ENCODE measurements around the gene INSYN2B.
"Not testable (repeated sequence)": the region's sequence is repeated elsewhere in the genome, so short reads cannot be mapped to it uniquely, and the experiment has no call there.

The INSYN2B gene

GRCh38 chr5:169974121-169974770 lies 6.0 kb downstream of the INSYN2B start:
- no peak overlapping the region for H3K4me3 ChIP-seq (ENCODE audit: low read depth, low read length)
- DNase-seq (ENCODE audit: low read depth) = no peak

DNA sequence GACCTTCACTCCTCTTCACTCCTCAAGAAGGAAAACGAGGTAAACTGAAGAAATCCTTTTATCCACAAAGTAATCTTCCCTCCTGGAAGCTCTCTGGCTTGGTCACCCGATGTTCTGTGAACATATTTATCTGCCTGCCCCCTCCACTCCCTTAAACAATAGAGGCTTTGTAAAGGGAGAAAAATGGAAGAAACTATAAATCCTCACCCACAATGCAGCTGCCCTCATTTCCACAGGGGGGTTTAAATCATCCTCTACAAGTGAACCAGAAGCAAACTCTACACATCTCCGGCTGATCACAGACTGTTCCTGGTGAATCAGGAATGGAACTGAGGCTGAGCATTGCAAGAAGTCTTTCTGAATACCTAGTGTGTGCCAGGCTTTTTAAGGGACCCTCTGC lies 7.2 kb downstream of the INSYN2B start:
- DNase-seq (ENCODE audit: low read depth) = no peak
- H3K4me3 ChIP-seq (ENCODE audit: low read depth, low read length) = no peak overlapping the region

DNA sequence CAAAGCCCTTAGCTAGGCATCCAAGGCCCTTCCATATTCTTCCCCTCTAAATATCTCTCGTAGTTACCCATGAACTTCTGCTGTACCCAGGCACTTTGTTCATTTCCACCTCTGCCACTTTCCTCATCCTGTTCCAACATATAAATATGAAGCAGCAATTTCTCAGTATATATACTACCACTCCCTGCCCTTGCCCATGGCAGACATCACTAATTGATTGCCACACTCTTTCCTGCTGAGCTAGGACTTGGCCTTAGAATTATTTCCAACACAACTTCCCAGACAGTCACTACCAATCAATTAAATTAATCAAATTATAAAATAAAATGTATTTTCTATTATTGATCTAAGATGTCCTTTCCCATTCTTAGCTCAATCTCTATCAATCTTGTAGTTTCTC lies 8.5 kb downstream of the INSYN2B start:
- no peak for DNase-seq (ENCODE audit: low read depth)
- no peak overlapping the region for H3K4me3 ChIP-seq (ENCODE audit: low read depth, low read length)

- H3K4me3 ChIP-seq (ENCODE audit: low read depth, low read length) = no peak overlapping the region
- peak; percentile 51 for DNase-seq (ENCODE audit: low read depth)
Measured at GRCh38 chr5:169970911-169971765, 9.2 kb downstream of the INSYN2B start.

DNA sequence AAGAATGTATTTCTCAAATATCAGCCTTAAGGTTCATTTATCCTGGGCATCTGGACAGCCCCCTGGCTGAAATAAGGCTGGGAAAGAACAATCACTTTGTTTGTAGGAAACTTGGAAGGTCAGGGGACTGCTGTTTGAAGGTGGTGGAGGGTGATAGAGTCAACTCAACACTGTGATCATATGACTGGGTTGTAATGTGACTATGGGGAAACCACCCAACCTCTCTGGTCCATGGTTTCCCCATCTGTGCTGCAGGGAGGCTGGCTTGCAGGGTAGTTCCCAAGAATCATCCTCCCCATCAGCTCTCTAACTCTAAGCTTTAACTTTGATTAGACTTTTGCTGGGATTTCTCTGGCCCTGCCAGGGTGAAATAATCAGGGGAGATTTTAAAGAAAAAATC lies 10.0 kb downstream of the INSYN2B start:
- DNase-seq (ENCODE audit: low read depth) = no peak
- no peak overlapping the region for H3K4me3 ChIP-seq (ENCODE audit: low read depth, low read length)

DNA sequence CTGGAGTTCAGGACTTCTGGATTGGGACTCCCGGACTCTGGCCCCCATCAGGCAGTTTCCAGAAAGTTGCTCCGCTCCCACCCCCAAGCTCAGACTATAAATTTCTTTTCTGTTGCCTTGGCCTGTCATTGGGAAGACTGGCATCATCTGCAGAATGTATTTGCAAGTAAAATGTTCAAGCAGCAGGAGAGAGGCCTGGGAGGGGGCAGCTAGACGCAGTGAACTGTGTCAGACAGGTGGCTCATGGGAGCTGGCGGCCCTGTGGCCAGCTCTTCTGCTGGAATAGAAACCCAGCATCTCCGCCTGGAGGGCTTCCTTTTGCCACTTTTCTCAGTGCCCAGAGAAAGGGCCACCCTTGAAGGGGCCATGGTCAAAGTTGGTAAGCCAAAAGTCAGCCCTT lies 16.0 kb downstream of the INSYN2B start:
- no peak overlapping the region for H3K4me3 ChIP-seq (ENCODE audit: low read depth, low read length)
- DNase-seq (ENCODE audit: low read depth) = no peak

- H3K4me3 ChIP-seq (ENCODE audit: low read depth, low read length) = no peak overlapping the region
- DNase-seq (ENCODE audit: low read depth) = no peak
Measured at GRCh38 chr5:169960659-169961058, 19.6 kb downstream of the INSYN2B start.

DNA sequence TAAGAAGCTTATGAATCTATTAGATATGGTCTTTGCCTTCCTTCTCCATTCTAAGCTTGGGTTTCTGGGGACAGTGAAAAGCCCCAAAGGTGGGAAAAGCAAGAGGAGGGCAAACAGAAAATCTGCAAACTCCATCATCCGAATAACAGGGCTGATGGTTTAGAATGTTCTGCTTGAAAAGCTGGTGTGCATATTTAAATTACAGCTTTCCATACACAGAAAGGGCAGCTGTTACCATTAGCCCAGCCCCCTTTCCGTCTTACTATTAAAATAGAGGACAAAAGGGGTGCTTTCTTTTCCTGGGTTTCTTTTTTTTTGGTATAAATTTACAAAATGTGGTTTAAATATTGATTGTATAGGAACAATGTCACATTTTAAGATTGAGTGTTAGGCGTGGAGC lies 22.0 kb downstream of the INSYN2B start:
- no peak for DNase-seq (ENCODE audit: low read depth)
- no peak overlapping the region for H3K4me3 ChIP-seq (ENCODE audit: low read depth, low read length)

GRCh38 chr5:169956756-169957155 lies 23.5 kb downstream of the INSYN2B start:
- DNase-seq (ENCODE audit: low read depth) = peak; percentile 68
- no peak overlapping the region for H3K4me3 ChIP-seq (ENCODE audit: low read depth, low read length)

DNA sequence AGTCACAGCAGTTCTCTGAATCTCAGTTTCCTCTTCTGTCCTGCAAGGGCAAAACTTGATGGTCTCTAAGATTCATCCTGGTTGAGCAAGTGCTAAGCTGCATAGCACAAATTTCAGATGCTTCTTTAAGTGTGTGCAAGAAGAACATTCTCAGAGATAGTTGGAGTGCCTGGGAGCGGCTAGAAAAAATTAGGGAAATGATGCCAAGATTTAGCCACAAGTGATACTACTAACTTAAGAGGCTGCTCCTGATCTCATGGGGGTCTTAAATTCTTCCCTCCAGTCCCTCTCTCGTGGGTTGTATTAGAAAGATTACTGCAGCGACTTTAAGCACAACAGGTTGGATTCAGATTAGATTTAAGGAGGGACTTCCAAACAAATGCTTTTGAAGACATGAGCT lies 24.2 kb downstream of the INSYN2B start:
- DNase-seq (ENCODE audit: low read depth) = no peak
- H3K4me3 ChIP-seq (ENCODE audit: low read depth, low read length) = no peak overlapping the region

DNA sequence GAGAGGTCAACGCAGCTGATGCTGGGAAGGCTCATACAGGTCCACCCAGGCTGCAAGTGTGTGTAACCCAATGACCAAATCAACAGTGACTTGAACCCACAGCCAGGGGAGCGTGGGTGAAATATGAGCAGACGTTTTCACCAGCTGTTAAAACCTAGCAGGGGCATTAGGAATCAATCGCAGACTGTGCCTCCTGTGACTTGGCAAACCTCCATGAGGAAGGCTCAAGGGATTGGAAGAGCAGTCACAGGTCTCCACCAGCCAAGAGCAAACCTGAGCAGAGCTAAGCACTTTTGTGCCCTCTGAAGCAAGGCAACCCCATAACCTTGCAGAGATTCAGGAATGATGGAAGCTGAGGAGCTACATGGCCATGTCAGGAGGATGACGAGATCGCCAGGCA lies 25.5 kb downstream of the INSYN2B start:
- no peak for DNase-seq (ENCODE audit: low read depth)
- H3K4me3 ChIP-seq (ENCODE audit: low read depth, low read length) = no peak overlapping the region

DNA sequence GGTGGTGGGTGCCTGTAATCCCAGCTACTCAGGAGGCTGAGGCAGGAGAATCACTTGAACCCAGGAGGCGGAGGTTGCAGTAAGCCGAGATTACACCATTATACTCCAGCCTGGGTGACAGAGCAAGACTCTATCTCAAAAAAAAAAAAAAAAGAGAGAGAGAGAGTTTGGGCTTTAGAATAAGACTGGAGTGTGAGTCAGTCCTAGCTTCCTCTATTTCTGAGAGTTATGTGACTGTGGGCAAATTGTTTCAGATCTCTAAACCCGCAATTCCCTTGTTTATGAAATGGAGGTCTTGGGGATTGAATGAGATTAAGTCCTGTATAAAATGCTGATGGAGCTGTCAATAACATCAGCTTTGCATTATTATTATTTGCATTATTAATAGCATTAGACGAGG lies 27.1 kb downstream of the INSYN2B start:
- not testable (repeated sequence) for H3K4me3 ChIP-seq (ENCODE audit: low read depth, low read length); DNase-seq (ENCODE audit: low read depth)

DNA sequence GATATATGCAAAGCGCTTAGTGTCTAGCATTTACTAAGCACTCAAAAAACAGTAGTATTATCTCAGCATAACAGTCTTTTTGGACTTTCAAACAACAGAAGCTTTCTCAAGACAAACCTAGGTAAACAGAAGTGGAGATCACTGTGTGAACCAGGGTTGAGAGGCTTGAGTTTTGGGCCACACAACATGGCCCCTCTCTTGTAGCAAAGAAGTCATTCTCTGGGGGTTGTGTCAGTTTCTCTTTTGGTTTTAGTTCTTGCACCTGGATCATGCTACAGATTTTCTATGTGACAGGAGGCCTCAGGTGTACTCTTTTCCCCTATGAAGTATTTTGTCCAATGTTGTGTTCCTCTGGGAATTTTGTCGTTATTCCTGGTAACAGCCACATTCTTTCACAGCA lies 30.0 kb downstream of the INSYN2B start:
- H3K4me3 ChIP-seq (ENCODE audit: low read depth, low read length) = no peak overlapping the region
- no peak for DNase-seq (ENCODE audit: low read depth)

- H3K4me3 ChIP-seq (ENCODE audit: low read depth, low read length) = no peak overlapping the region
- DNase-seq (ENCODE audit: low read depth) = no peak
Measured at GRCh38 chr5:169946743-169947295, 33.5 kb downstream of the INSYN2B start.

DNA sequence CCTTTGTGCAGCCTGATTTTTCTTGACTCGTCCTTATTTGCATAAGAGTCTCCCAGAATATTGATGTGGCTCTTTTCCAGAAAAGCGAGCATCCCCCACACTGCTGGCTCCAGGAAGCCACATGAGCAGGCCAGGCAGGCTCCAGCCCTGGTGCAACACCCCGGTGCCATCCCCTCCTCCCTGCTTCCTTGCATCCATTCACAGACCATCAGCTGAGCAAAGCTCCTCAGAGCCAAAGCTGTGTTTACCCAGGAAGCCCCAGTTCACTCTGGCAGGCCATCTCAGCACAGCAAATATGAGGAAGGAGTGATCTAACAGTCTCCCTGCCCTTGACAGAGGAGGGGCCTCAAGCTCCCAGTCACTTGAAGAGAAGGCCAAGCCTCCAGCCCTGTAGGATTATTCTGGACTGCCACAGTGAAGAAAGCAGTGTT lies 34.4 kb downstream of the INSYN2B start:
- DNase-seq (ENCODE audit: low read depth) = peak; percentile 96
- H3K4me3 ChIP-seq (ENCODE audit: low read depth, low read length) = peak overlapping the region; percentile 12

- DNase-seq (ENCODE audit: low read depth) = no peak
- peak overlapping the region; percentile 12 for H3K4me3 ChIP-seq (ENCODE audit: low read depth, low read length)
Measured at GRCh38 chr5:169944922-169945680, 35.2 kb downstream of the INSYN2B start.

- DNase-seq (ENCODE audit: low read depth) = no peak
- no peak overlapping the region for H3K4me3 ChIP-seq (ENCODE audit: low read depth, low read length)
Measured at GRCh38 chr5:169944115-169944514, 36.2 kb downstream of the INSYN2B start.

DNA sequence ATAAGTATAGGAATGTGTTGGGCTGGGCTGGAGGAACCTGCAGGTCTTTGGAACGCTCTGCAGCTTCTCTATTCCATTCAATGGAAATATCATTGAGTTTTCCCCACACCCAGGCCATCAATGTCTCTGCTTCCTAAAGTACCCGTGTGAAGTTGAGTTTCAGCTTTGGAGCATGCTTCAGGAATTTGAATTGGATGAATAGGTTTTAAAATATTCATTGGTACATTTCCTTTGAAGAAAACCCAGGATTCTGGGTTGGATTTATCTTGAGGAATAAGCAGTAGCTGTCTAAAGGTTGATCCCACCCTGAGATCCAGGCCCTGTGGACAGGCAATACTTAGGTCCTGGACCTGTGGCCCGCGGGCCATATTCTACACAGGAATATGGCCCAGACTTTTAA lies 37.3 kb downstream of the INSYN2B start:
- no peak overlapping the region for H3K4me3 ChIP-seq (ENCODE audit: low read depth, low read length)
- no peak for DNase-seq (ENCODE audit: low read depth)

- DNase-seq (ENCODE audit: low read depth) = no peak
Measured at GRCh38 chr5:169942181-169942580, 38.1 kb downstream of the INSYN2B start.

GRCh38 chr5:169941542-169941941 lies 38.8 kb downstream of the INSYN2B start:
- DNase-seq (ENCODE audit: low read depth) = no peak
- H3K4me3 ChIP-seq (ENCODE audit: low read depth, low read length) = no peak overlapping the region

More at GRCh38 chr5:169942181-169942580, 38.1 kb downstream of the INSYN2B start:
- H3K4me3 ChIP-seq (ENCODE audit: low read depth, low read length) = no peak overlapping the region
